HFF-Myc (cell line): ENCODE measurements around the gene MTHFSD.
A peak's percentile ranks its signal among the peaks of the same experiment; 100 is the strongest.

Source experiments
- DNase-seq: peaks from one replicate; pipeline ENCODE4 v3.0.0-alpha.2; 2011; ENCODE audit warnings: low read depth; ENCODE audit errors: extremely low read depth
- H3K4me3 ChIP-seq: replicated peaks from 2 replicates; pipeline ENCODE4 v1.5.1; 2011; ENCODE audit warnings: low read depth, mild to moderate bottlenecking, control low read depth, low read length
- CTCF ChIP-seq: IDR thresholded peaks from 2 replicates; pipeline ENCODE4 v1.5.1; 2012; ENCODE audit warnings: mild to moderate bottlenecking, low read depth, low read length, control low read depth; ENCODE audit errors: missing control alignments

MTHFSD gene

GRCh38 chr16:86555704-86556075 lies 655 bp upstream of the MTHFSD start:
- H3K4me3 ChIP-seq: peak overlapping the region; percentile 92
- no peak for TF ChIP-seq CTCF
- DNase-seq: no peak

GRCh38 chr16:86554599-86554916 lies 477 bp downstream of the MTHFSD start:
- TF ChIP-seq CTCF: no peak
- no peak for DNase-seq

GRCh38 chr16:86553356-86553755 lies 1.7 kb downstream of the MTHFSD start:
- no peak for DNase-seq
- TF ChIP-seq CTCF: no peak
- no peak overlapping the region for H3K4me3 ChIP-seq

More at GRCh38 chr16:86554599-86554916, 477 bp downstream of the MTHFSD start:
- peak overlapping the region; percentile 92 for H3K4me3 ChIP-seq

GRCh38 chr16:86550281-86550680 lies 4.8 kb downstream of the MTHFSD start:
- no peak for TF ChIP-seq CTCF
- no peak for DNase-seq
- no peak overlapping the region for H3K4me3 ChIP-seq

- no peak overlapping the region for H3K4me3 ChIP-seq
- no peak for TF ChIP-seq CTCF
- DNase-seq: no peak
Observed at GRCh38 chr16:86549893-86550190, 5.2 kb downstream of the MTHFSD start.

GRCh38 chr16:86549076-86549892 lies 5.8 kb downstream of the MTHFSD start:
- TF ChIP-seq CTCF: no peak
- no peak overlapping the region for H3K4me3 ChIP-seq
- DNase-seq: no peak

GRCh38 chr16:86547286-86547685 lies 7.7 kb downstream of the MTHFSD start:
- no peak for TF ChIP-seq CTCF
- H3K4me3 ChIP-seq: no peak overlapping the region
- DNase-seq: no peak
